DMS79 treated with DMSO at 0.1 percent for 48 hours (cell line): Measurements from ENCODE around the gene PCDH10.
A peak's percentile ranks its signal among the peaks of the same experiment; 100 is the strongest.

Experiments
- DNase-seq: peaks from one replicate; lab custom pipeline; 2025; lab: John Stamatoyannopoulos, UW

Gene PCDH10

GRCh38 chr4:133148690-133149363 is at the start of gene PCDH10:
PCDH10 (plus strand) TSS chr4:133149294; CDS start chr4:133150141, 847 bp downstream.
- DNase-seq, result peak; percentile 75

GRCh38 chr4:133102043-133102442 is 47.1 kb upstream of the PCDH10 start:
- DNase-seq, result no peak

GRCh38 chr4:133102612-133103409 is 46.3 kb upstream of the PCDH10 start:
- DNase-seq, result no peak

GRCh38 chr4:133112641-133113040 is 36.5 kb upstream of the PCDH10 start:
- DNase-seq, result no peak

GRCh38 chr4:133124746-133125145 is 24.3 kb upstream of the PCDH10 start:
- no peak for DNase-seq

GRCh38 chr4:133127500-133127899 is 21.6 kb upstream of the PCDH10 start:
- DNase-seq, result no peak

GRCh38 chr4:133129237-133129636 is 19.9 kb upstream of the PCDH10 start:
- DNase-seq, result no peak

GRCh38 chr4:133130171-133130570 is 18.9 kb upstream of the PCDH10 start:
- no peak for DNase-seq

GRCh38 chr4:133131829-133132460 is 17.1 kb upstream of the PCDH10 start:
- no peak for DNase-seq

GRCh38 chr4:133136833-133137232 is 12.3 kb upstream of the PCDH10 start:
- no peak for DNase-seq

GRCh38 chr4:133137571-133137970 is 11.5 kb upstream of the PCDH10 start:
- DNase-seq, result no peak

GRCh38 chr4:133143775-133144430 is 5.2 kb upstream of the PCDH10 start:
- DNase-seq, result no peak

- no peak for DNase-seq
Measured at GRCh38 chr4:133145241-133145640, 3.9 kb upstream of the PCDH10 start.

GRCh38 chr4:133145758-133146573 is 3.1 kb upstream of the PCDH10 start:
- no peak for DNase-seq

- DNase-seq, result peak; percentile 40
Measured at GRCh38 chr4:133146574-133147241, 2.4 kb upstream of the PCDH10 start.

GRCh38 chr4:133147286-133147821 is 1.7 kb upstream of the PCDH10 start:
- no peak for DNase-seq

- DNase-seq, result peak; percentile 34
Measured at GRCh38 chr4:133147921-133148689, 989 bp upstream of the PCDH10 start.

- no peak for DNase-seq
Measured at GRCh38 chr4:133149364-133149695, 236 bp downstream of the PCDH10 start.

- DNase-seq, result no peak
Measured at GRCh38 chr4:133149932-133150471, 908 bp downstream of the PCDH10 start.
